Immature natural killer cell (primary cell): ENCODE results near the gene HDAC4. TPM values are rescaled to one million over a fixed set of nuclear protein-coding genes. Genes with fewer than 3 reads are reported as not detected.

Source experiments
- DNase-seq, 3 donors: peaks; one replicate each; pipeline ENCODE4 v3.0.0; 2022; ENCODE audit warnings: mixed read lengths in 1 of 3
- H3K27ac Mint-ChIP-seq, 6 donors: one replicate each; pipeline ENCODE4 v1.8.0; 2020; ENCODE audit warnings: mixed read lengths in 6 of 6, mild to moderate bottlenecking in 5 of 6, inconsistent platforms in 4 of 6, moderate library complexity in 3 of 6
- H3K27me3 Mint-ChIP-seq, 3 donors: one replicate each; pipeline ENCODE4 v1.8.0; 2020 to 2021; ENCODE audit warnings: low read depth in 3 of 3, mild to moderate bottlenecking in 3 of 3, mixed read lengths in 3 of 3, moderate library complexity in 3 of 3, inconsistent platforms in 1 of 3
- H3K36me3 Mint-ChIP-seq, 3 donors: one replicate each; pipeline ENCODE4 v1.8.0; 2020; ENCODE audit warnings: mixed read lengths in 3 of 3, inconsistent platforms in 2 of 3, mild to moderate bottlenecking in 2 of 3
- H3K4me1 Mint-ChIP-seq, 2 donors: one replicate each; pipeline ENCODE4 v1.8.0; 2020; ENCODE audit warnings: inconsistent platforms in 2 of 2, mild to moderate bottlenecking in 2 of 2, mixed read lengths in 2 of 2, moderate library complexity in 1 of 2
- H3K4me3 Mint-ChIP-seq, 5 donors: one replicate each; pipeline ENCODE4 v1.8.0; 2020; ENCODE audit warnings: mild to moderate bottlenecking in 5 of 5, mixed read lengths in 5 of 5, inconsistent platforms in 3 of 5, moderate library complexity in 3 of 5
- H3K9me3 Mint-ChIP-seq, 6 donors: one replicate each; pipeline ENCODE4 v1.8.0; 2020; ENCODE audit warnings: mild to moderate bottlenecking in 6 of 6, mixed read lengths in 6 of 6, inconsistent platforms in 4 of 6, moderate library complexity in 3 of 6
- polyA plus RNA-seq, 3 donors: library from polyadenylated mRNA; unstranded; fragments of 300-500 nt; fragmentation: Illumina TruSeq; gene quantifications; one replicate each; pipeline ENCODE4 v1.2.3, GENCODE V29; 2021

Gene HDAC4
- polyA plus RNA-seq, 3 donors from 2014 or later, result 1.9 to 8.1 (median 5.1) TPM

DNA sequence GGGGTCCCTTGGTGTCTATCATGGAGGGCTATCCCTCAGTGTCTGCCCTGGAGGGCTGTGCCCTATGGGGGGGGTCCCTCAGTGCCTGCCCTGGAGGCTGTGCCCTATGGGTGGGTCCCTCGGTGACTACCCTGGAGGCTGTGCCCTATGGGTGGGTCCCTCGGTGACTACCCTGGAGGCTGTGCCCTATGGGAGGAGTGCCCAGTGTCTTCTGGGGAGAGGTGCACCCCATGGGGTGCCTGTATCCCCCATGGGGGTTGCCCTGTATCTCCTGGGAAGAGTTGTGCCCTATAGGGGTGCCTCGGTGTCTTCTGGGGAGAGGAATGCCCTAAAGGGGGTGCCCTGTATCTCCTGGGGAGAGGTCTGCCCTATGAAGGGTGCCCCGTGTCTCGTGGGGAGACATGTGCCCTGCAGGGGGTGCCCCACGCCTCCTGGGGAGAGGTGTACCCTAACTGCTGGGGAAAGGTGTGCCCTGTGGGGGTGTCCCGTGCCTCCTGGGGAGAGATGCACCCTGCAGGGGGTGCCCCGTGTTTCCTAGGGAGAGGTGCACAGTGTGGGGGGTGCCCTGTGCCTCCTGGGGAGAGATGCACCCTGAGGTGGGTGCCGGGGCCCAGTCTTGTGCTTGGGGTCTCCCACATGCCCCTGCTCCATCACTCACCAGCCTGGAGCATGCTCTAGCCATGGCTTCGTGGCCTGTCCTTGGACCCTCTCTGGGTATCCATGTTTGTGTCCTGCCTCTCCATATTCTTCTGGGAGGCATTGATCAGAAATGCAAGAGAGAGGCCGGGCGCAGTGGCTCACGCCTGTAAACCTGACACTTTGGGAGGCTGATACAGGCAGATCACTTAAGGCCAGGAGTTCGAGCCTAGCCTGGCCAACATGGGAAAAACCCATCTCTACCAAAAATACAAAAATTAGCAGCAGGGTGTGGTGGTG is 215.6 kb downstream of the HDAC4 start:
- Mint-ChIP-seq H3K4me3 (no peak overlapping the region), H3K36me3 (peaks cover 15 to 34% (median 27%) of the 10 kb centered on the region in 3 donors), H3K27me3 (peaks cover 0 to 6% (median 1%) of the 10 kb centered on the region in 3 donors), H3K4me1 (peaks cover under 1 to 5% of the 10 kb centered on the region in 2 donors), H3K9me3 (peaks cover 0 to 2% (median 0%) of the 10 kb centered on the region in 6 donors), H3K27ac (peak overlapping the region in 1 of 6 donors; percentile 21)
- DNase-seq, result no peak

DNA sequence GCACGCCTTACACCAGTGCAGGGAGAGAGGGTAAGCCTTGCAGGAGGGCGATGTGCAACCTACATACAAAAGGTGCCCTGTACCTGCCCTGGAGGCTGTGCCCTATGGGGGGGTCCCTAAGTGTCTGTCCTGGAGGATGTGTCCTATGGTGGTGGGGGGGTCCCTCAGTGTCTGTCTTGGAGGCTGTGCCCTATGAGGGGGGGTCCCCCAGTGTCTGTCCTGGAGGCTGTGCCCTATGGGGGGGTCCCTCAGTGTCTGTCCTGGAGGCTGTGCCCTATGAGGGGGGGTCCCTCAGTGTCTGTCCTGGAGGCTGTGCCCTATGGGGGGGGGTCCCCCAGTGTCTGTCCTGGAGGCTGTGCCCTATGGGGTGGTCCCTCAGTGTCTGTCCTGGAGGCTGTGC is 216.6 kb downstream of the HDAC4 start:
- Mint-ChIP-seq H3K27me3 (peaks cover 0 to 3% (median 1%) of the 10 kb centered on the region in 3 donors), H3K4me3 (no peak overlapping the region), H3K27ac (peak overlapping the region in 1 of 6 donors; percentile 36), H3K36me3 (peaks cover 15 to 35% (median 25%) of the 10 kb centered on the region in 3 donors), H3K4me1 (peaks cover 0 to 4% of the 10 kb centered on the region in 2 donors), H3K9me3 (peaks cover 0 to 2% (median 0%) of the 10 kb centered on the region in 6 donors)
- no peak for DNase-seq

DNA sequence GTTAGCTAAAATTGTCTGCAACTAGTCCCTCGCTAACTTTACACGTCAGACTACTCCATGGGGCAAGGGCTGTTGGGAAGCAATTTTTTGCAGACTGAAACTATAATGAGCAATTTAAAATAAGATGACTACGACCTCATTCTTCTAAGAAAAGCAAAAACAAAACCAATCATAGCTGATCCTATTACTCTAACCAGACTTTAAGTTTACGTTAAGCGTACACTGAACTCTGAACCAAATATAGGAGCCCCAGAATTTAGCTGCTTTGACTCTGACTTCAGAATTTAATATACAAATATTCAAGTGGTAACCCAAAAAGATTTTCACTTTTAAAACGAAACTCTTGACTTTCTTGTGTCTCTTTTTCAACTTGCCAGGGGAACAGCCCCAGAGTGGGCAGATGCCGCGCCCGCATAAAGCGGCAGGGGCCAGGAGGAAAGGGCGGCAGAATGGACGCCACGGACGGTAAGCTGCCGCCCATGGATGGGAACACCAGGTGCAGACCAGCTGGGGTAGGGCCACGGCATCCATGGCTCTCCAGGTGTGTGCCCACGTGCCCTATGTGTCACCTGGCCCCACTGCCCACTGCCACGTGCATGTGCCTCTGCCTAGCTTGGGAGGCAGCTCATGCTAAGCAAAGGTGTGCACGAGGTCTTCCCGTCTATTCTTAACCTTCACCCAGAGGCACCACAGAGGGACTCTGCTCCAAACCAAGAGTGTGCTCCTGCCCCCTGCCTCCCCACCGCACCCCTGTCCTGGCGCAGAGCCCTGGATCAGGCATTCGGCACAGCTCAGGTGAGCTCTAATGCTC is 217.6 kb downstream of the HDAC4 start:
- Mint-ChIP-seq H3K9me3 (peaks cover 0 to 2% (median 0%) of the 10 kb centered on the region in 6 donors), H3K27ac (peak overlapping the region in 2 of 6 donors; percentile 33 to 46), H3K4me1 (peaks cover 0 to 6% of the 10 kb centered on the region in 2 donors), H3K36me3 (peaks cover 9 to 35% (median 22%) of the 10 kb centered on the region in 3 donors), H3K4me3 (no peak overlapping the region), H3K27me3 (peaks cover 0 to 3% (median 1%) of the 10 kb centered on the region in 3 donors)
- DNase-seq, result no peak

DNA sequence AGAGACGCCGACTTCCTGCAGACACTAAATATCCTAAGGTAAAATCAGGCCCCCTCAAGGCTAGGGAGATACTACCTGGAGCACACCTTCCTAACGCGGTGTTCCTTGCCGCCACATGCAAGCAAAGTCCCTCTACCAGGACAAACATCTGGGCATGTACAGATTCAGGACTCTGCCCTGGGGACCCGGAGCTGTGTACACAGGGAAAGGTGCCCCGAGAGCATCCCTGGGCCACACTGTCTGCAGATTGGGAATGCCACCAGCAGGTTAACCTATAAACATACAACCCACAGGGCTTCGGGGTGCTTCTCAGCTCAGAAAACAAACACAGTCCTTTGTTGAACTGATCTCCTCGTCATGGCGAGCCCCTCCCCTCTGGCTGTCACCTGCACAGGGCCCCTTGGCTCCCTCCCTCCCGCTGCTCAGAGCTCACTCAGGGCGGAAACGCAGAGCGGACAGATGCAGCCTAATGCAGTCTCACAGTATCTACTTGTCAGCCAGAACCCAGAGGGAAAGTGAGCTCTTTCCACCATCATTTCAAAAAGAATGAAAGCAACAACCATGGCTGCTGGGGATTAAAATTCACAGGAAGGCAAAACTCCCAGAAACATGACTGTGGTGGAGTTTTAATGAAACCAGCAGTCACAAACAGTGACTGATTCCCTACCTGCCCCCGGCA is 218.8 kb downstream of the HDAC4 start:
- H3K27me3 Mint-ChIP-seq, result peaks cover 0 to 3% (median 3%) of the 10 kb centered on the region in 3 donors
- H3K27ac Mint-ChIP-seq, result no peak overlapping the region
- peaks cover 18 to 41% (median 30%) of the 10 kb centered on the region in 3 donors for H3K36me3 Mint-ChIP-seq

DNA sequence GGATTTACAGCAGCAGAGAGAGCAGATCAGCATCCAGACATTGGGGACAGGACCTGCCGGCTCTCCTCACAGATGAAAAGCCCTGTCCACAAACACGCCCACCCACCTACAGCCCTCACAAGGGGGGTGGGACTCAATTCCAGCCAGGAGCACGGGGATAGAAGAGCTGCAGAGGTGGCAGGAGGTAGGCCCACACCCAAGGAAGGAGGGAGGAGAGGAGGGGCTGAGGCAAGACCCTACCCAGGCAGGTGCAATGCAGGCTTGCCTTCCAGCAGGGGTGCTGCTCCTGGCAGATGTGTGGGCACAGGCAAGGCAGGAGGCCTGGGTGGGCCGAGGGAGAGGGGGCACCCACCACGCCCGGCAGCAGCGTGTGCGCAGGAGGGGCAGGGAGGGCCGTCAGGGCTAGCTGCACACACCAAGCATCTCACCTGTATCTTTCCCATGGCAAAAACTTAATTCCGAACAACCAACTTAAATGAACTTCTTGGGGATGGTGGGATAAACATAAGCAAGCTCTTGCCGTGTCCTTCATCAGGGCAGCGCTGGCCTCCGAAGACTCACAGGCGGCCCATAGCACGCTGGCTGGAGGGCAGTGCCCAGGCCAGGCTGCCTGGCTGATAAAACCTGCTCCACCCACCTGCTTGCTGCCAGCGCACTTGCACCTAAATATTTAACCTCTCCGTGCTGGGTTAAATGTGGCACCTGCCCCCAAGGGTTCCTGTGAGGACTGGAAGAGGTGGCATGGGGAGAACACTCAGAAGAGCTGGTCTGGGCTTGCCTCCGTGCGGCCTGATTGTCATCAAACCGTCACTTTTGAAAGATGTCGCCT is 219.5 kb downstream of the HDAC4 start:
- Mint-ChIP-seq H3K4me1 (peaks cover 0 to 4% of the 10 kb centered on the region in 2 donors), H3K36me3 (peaks cover 21 to 41% (median 31%) of the 10 kb centered on the region in 3 donors), H3K27ac (no peak overlapping the region), H3K4me3 (no peak overlapping the region), H3K27me3 (peaks cover 1 to 4% (median 4%) of the 10 kb centered on the region in 3 donors), H3K9me3 (peaks cover 0 to 2% (median 0%) of the 10 kb centered on the region in 6 donors)
- DNase-seq, result no peak

More for the DNA sequence above, 218.8 kb downstream of the HDAC4 start:
- H3K4me1 Mint-ChIP-seq, result peaks cover 0 to 6% of the 10 kb centered on the region in 2 donors
- H3K4me3 Mint-ChIP-seq, result no peak overlapping the region
- DNase-seq, result no peak
- H3K9me3 Mint-ChIP-seq, result peaks cover 0 to 2% (median 0%) of the 10 kb centered on the region in 6 donors

DNA sequence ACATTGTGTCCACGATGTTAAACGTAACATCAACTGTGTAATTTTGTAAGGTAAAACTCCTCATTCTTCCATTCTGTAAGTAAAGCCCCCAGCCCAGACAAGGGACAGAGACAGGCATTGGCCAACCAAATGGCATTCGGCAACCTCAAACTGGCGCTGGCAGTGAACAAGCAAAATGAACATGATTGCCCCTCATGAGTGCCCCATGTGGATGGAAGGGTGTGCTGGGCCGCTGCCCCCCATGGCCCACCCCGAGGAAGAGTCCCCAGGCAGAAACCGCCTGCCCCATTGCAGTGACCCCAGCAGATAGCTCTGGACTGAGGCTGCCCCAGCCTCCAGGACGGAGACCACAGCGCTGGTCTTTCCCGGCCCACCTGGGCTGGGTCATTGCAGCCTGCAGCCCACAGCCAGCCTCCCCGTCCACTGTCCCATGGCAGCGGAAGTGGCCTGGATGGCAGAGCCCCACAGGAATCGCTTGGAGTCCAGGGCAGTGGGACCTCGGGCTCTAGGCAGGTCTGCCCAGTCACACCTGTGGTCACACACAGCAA is 220.2 kb downstream of the HDAC4 start:
- H3K27me3 Mint-ChIP-seq, result peaks cover 2 to 5% (median 5%) of the 10 kb centered on the region in 3 donors
- H3K4me3 Mint-ChIP-seq, result no peak overlapping the region
- peaks cover 0 to 4% of the 10 kb centered on the region in 2 donors for H3K4me1 Mint-ChIP-seq
- H3K36me3 Mint-ChIP-seq, result peaks cover 21 to 42% (median 27%) of the 10 kb centered on the region in 3 donors
- H3K9me3 Mint-ChIP-seq, result no peaks in the 10 kb centered on the region
- peak overlapping the region in 1 of 6 donors; percentile 31 for H3K27ac Mint-ChIP-seq
- no peak for DNase-seq

DNA sequence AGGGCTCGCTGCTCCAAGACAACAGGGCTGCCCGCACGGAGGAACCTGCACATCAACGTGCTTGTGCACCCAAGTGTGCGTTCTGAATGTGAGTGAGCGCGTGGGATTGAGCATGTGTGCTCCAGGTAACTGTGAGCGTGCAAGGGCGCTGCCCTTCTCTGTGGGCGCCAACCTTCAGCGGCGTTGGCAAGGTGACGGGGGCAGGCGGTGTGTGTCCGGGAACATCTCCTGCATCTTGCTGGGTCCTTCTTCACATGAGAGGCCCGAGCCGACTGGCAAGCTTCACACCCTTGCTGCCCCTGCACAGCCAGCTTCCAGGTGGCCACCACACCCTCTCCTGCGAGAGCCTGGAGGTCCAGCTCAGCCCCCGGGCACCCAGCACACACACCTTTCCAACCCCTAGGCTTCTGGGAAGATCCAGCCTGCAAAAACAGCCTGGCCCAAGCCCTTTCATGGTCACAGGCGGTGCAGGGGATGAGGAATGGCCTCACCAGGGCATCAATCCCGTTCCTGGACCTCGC is 220.9 kb downstream of the HDAC4 start:
- Mint-ChIP-seq H3K9me3 (peaks cover 0 to under 1% (median 0%) of the 10 kb centered on the region in 6 donors), H3K27me3 (peaks cover 2 to 5% (median 5%) of the 10 kb centered on the region in 3 donors), H3K4me3 (no peak overlapping the region), H3K36me3 (peaks cover 28 to 48% (median 33%) of the 10 kb centered on the region in 3 donors), H3K27ac (no peak overlapping the region), H3K4me1 (peaks cover 0 to 4% of the 10 kb centered on the region in 2 donors)
- DNase-seq, result no peak

DNA sequence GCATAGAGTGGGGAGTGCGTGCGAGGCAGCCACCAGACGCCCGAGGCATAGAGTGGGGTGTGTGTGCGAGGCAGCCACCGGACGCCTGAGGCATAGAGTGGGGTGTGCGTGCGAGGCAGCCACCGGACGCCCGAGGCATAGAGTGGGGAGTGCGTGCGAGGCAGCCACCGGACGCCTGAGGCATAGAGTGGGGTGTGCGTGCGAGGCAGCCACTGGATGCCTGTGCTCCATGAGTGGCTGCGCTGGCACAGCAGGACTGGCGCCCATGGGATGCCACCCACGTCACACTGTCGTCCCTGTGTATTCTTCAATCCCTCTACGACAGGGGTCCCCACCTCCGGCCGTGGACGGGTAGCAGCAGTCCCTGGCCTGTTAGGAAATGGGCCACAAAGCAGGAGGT is 221.9 kb downstream of the HDAC4 start:
- Mint-ChIP-seq H3K4me1 (peaks cover 0 to 4% of the 10 kb centered on the region in 2 donors), H3K27me3 (peaks cover 2 to 5% (median 5%) of the 10 kb centered on the region in 3 donors), H3K36me3 (peaks cover 37 to 58% (median 43%) of the 10 kb centered on the region in 3 donors), H3K9me3 (peaks cover 0 to 10% (median 3%) of the 10 kb centered on the region in 6 donors), H3K4me3 (no peak overlapping the region), H3K27ac (no peak overlapping the region)
- no peak for DNase-seq

DNA sequence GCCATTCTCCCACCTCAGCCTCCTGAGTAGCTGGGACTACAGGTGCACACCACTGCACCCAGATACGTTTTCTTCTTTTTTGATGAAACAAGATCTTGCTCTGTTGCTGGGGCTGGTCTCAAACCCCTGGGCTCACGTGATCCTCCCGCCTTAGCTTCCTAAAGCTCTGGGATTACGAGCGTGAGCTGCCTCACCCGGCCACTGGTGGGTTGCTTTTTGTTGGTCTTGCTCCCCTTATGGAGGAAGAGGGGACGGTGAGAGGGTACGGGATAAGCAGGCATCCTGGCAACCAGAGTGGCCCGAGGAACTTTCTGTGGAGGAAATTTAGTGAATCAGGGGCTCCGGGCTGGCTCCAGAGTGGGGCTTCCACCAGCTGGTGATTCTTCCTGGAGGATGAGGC is 222.3 kb downstream of the HDAC4 start:
- no peak for DNase-seq
- Mint-ChIP-seq H3K9me3 (peaks cover 0 to 13% (median 5%) of the 10 kb centered on the region in 6 donors), H3K36me3 (peaks cover 40 to 61% (median 46%) of the 10 kb centered on the region in 3 donors), H3K4me3 (no peak overlapping the region), H3K27ac (no peak overlapping the region), H3K4me1 (peaks cover 2% of the 10 kb centered on the region in 2 donors), H3K27me3 (peaks cover 2 to 5% (median 5%) of the 10 kb centered on the region in 3 donors)

DNA sequence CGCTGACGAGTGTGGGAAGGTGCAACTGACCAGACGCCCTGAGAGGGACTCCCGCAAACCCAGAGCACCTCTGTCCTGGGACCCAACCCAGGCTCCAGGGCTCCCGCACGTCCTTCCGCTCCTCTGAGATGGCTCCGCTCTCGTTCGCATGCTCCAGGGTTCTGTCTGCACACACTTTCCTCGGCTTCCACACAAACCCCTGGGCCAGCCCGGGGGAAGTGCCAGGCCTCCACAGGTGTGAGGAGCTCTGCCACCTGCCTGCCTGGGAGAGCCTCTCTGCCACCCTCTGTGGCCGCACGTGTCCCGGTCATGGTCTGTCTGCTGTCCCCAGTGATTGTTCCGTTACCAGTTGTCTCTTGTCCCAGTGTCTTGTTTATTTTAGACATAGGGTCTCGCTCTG is 222.9 kb downstream of the HDAC4 start:
- Mint-ChIP-seq H3K9me3 (peaks cover 0 to 18% (median 9%) of the 10 kb centered on the region in 6 donors), H3K27ac (no peak overlapping the region), H3K4me1 (peaks cover 2 to 6% of the 10 kb centered on the region in 2 donors), H3K36me3 (peaks cover 45 to 67% (median 52%) of the 10 kb centered on the region in 3 donors), H3K4me3 (no peak overlapping the region), H3K27me3 (peaks cover 2 to 5% (median 5%) of the 10 kb centered on the region in 3 donors)
- no peak for DNase-seq

DNA sequence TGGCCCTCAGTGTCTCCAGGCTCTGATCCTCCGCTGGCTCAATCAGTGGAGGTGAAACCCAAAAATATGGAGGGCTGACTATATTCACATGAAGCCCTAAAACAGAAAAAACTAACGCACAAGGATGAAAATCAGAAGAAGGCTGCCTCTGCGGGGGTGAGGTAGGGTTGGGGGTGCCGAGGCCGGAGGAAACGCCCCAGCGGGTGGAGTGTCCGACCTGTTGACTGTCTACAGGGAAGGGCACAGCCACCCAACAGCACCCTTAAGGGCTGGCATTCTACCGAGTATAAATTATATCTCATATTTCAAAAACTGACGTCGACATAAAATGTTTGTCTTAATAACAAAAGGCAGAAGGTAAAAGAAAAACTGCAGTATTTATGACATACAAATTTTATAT is 223.5 kb downstream of the HDAC4 start:
- Mint-ChIP-seq H3K36me3 (peaks cover 48 to 72% (median 58%) of the 10 kb centered on the region in 3 donors), H3K27ac (no peak overlapping the region), H3K27me3 (peaks cover 4 to 9% (median 5%) of the 10 kb centered on the region in 3 donors), H3K4me3 (no peak overlapping the region), H3K4me1 (peaks cover 2 to 6% of the 10 kb centered on the region in 2 donors), H3K9me3 (peaks cover 0 to 23% (median 14%) of the 10 kb centered on the region in 6 donors)
- DNase-seq, result no peak
